ENCODE measurements around the gene MTHFS. TPM values are rescaled to one million over a fixed set of nuclear protein-coding genes. Genes with fewer than 3 reads are reported as not detected.

MTHFS gene
- total RNA-seq, 3 donors from 2014 or later (not counting 1 experiment from before 2014, with no cell fraction given) = 7.0 to 10.8 (median 10.5) TPM

- Mint-ChIP-seq H3K36me3 (no peaks in the 10 kb centered on the region), H3K27ac (no peak overlapping the region), H3K27me3 (ENCODE audit: low read depth in 2 of 2) (peaks cover 0 to 3% of the 10 kb centered on the region in 2 donors), H3K4me3 (no peak overlapping the region), H3K9me3 (peaks cover 0 to 2% of the 10 kb centered on the region in 2 donors), H3K4me1 (no peaks in the 10 kb centered on the region)
- H3K36me3 ChIP-seq (ENCODE audit: control insufficient read depth, insufficient read depth, low read length) = no peaks in the 10 kb centered on the region
- H3K27ac ChIP-seq (ENCODE audit: low read length) = no peak overlapping the region
- no peaks in the 10 kb centered on the region for H3K4me1 ChIP-seq (ENCODE audit: control insufficient read depth, insufficient read depth, low read length)
- no peak overlapping the region for H3K4me3 ChIP-seq (ENCODE audit: low read length)
- no peaks in the 10 kb centered on the region for H3K9me3 ChIP-seq (ENCODE audit: control insufficient read depth, insufficient read depth, low read length)
- intact Hi-C loops (cut with micrococcal nuclease) = no loop called here
- ATAC-seq (no peak), DNase-seq (no peak)
- TF ChIP-seq, protein P1, sequence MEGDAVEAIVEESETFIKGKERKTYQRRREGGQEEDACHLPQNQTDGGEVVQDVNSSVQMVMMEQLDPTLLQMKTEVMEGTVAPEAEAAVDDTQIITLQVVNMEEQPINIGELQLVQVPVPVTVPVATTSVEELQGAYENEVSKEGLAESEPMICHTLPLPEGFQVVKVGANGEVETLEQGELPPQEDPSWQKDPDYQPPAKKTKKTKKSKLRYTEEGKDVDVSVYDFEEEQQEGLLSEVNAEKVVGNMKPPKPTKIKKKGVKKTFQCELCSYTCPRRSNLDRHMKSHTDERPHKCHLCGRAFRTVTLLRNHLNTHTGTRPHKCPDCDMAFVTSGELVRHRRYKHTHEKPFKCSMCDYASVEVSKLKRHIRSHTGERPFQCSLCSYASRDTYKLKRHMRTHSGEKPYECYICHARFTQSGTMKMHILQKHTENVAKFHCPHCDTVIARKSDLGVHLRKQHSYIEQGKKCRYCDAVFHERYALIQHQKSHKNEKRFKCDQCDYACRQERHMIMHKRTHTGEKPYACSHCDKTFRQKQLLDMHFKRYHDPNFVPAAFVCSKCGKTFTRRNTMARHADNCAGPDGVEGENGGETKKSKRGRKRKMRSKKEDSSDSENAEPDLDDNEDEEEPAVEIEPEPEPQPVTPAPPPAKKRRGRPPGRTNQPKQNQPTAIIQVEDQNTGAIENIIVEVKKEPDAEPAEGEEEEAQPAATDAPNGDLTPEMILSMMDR (IDR thresholded peaks at IDR 0.05) = no peak
- no peaks in the 10 kb centered on the region for H3K27me3 ChIP-seq (ENCODE audit: control insufficient read depth, insufficient read depth, low read length)
Observed at GRCh38 chr15:79820176-79820575, 76.6 kb downstream of the MTHFS start.

GRCh38 chr15:79816571-79816970, 80.2 kb downstream of the MTHFS start:
- Histone ChIP-seq H3K27ac (ENCODE audit: low read length) (no peak overlapping the region), H3K27me3 (ENCODE audit: control insufficient read depth, insufficient read depth, low read length) (no peaks in the 10 kb centered on the region), H3K4me3 (ENCODE audit: low read length) (no peak overlapping the region), H3K9me3 (ENCODE audit: control insufficient read depth, insufficient read depth, low read length) (no peaks in the 10 kb centered on the region), H3K36me3 (ENCODE audit: control insufficient read depth, insufficient read depth, low read length) (no peaks in the 10 kb centered on the region), H3K4me1 (ENCODE audit: control insufficient read depth, insufficient read depth, low read length) (no peaks in the 10 kb centered on the region)
- ATAC-seq (no peak), DNase-seq (no peak)
- Mint-ChIP-seq H3K9me3 (peaks cover 0 to 2% of the 10 kb centered on the region in 2 donors), H3K4me1 (no peaks in the 10 kb centered on the region), H3K27ac (peak overlapping the region in 1 of 2 donors; percentile 37), H3K27me3 (ENCODE audit: low read depth in 2 of 2) (peaks cover 0 to 6% of the 10 kb centered on the region in 2 donors), H3K36me3 (no peaks in the 10 kb centered on the region), H3K4me3 (no peak overlapping the region)
- WGBS (ENCODE audit: insufficient coverage) = 55% methylated on average over 6 of the region's 6 CpGs
- TF ChIP-seq, protein P1 (IDR thresholded peaks at IDR 0.05) = no peak
- intact Hi-C loops (cut with micrococcal nuclease) = no loop called here

DNA sequence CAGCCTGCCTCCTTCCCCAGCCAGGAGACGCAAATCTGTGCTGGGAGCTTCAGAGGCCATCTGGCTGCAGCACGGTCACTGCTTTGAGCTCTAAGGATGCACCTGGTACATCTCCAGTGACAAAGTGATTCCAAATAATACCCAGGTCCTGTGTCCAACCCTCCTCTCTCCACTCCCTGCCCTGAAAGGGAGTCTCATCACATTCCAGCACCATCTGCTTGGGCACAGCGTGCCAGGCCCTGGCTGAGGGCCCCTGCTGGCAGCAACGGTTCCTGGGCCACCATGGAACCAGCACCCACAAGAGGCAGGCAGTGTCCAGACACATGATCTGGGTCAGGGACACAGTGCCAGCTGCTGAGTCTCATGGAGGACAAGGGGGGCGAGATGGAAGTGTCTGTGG, 81.3 kb downstream of the MTHFS start:
- Histone ChIP-seq H3K36me3 (ENCODE audit: control insufficient read depth, insufficient read depth, low read length) (no peaks in the 10 kb centered on the region), H3K4me1 (ENCODE audit: control insufficient read depth, insufficient read depth, low read length) (no peaks in the 10 kb centered on the region), H3K9me3 (ENCODE audit: control insufficient read depth, insufficient read depth, low read length) (no peaks in the 10 kb centered on the region), H3K4me3 (ENCODE audit: low read length) (no peak overlapping the region), H3K27me3 (ENCODE audit: control insufficient read depth, insufficient read depth, low read length) (no peaks in the 10 kb centered on the region), H3K27ac (ENCODE audit: low read length) (no peak overlapping the region)
- H3K36me3 Mint-ChIP-seq = no peaks in the 10 kb centered on the region
- ATAC-seq (no peak), DNase-seq (no peak)
- TF ChIP-seq, protein P1 (IDR thresholded peaks at IDR 0.05) = no peak
- H3K4me1 Mint-ChIP-seq = no peaks in the 10 kb centered on the region
- intact Hi-C loops (cut with micrococcal nuclease) = no loop called here
- 83% methylated on average over 5 of the region's 5 CpGs for WGBS (ENCODE audit: insufficient coverage)
- H3K27me3 Mint-ChIP-seq (ENCODE audit: low read depth in 2 of 2) = peaks cover 0 to 6% of the 10 kb centered on the region in 2 donors
- H3K27ac Mint-ChIP-seq = no peak overlapping the region
- H3K9me3 Mint-ChIP-seq = no peaks in the 10 kb centered on the region
- no peak overlapping the region for H3K4me3 Mint-ChIP-seq

GRCh38 chr15:79812541-79812940, 84.3 kb downstream of the MTHFS start:
- no peaks in the 10 kb centered on the region for H3K4me1 Mint-ChIP-seq
- intact Hi-C loops (cut with micrococcal nuclease) = no loop called here
- WGBS (ENCODE audit: insufficient coverage) = 86% methylated on average over 3 of the region's 3 CpGs
- Histone ChIP-seq H3K9me3 (ENCODE audit: control insufficient read depth, insufficient read depth, low read length) (no peaks in the 10 kb centered on the region), H3K4me1 (ENCODE audit: control insufficient read depth, insufficient read depth, low read length) (no peaks in the 10 kb centered on the region), H3K36me3 (ENCODE audit: control insufficient read depth, insufficient read depth, low read length) (no peaks in the 10 kb centered on the region), H3K27ac (ENCODE audit: low read length) (no peak overlapping the region), H3K4me3 (ENCODE audit: low read length) (no peak overlapping the region), H3K27me3 (ENCODE audit: control insufficient read depth, insufficient read depth, low read length) (no peaks in the 10 kb centered on the region)
- ATAC-seq = no peak
- H3K4me3 Mint-ChIP-seq = no peak overlapping the region
- H3K27me3 Mint-ChIP-seq (ENCODE audit: low read depth in 2 of 2) = peaks cover 0 to 3% of the 10 kb centered on the region in 2 donors
- no peak overlapping the region for H3K27ac Mint-ChIP-seq
- DNase-seq = no peak
- no peaks in the 10 kb centered on the region for H3K9me3 Mint-ChIP-seq
- TF ChIP-seq, protein P1 (IDR thresholded peaks at IDR 0.05) = no peak
- no peaks in the 10 kb centered on the region for H3K36me3 Mint-ChIP-seq
